SK-N-MC (cell line): ENCODE measurements around the gene TIMM44.

Experiments used
- EZH2 ChIP-seq: fragments of 200-600 bp; sonication (generic); IDR thresholded peaks from one replicate; pipeline ENCODE4 v1.6.1; 2017; ENCODE audit warnings: antibody characterized with exemption
- FOXP2 ChIP-seq: optimal IDR thresholded peaks from 2 replicates; pipeline ENCODE3; 2011; ENCODE audit warnings: mild to moderate bottlenecking, moderate library complexity; ENCODE audit not compliant: insufficient read depth; ENCODE audit errors: extremely low read length, control extremely low read depth
- POLR2AphosphoS5 ChIP-seq: IDR thresholded peaks from 2 replicates; pipeline ENCODE4 v1.6.1; 2012; ENCODE audit warnings: mild to moderate bottlenecking, low read depth, low read length, borderline replicate concordance

GRCh38 chr19:7883796-7884570, 59.5 kb downstream of the TIMM44 start:
- TF ChIP-seq EZH2: no peak
- TF ChIP-seq FOXP2: no peak
- no peak for TF ChIP-seq POLR2AphosphoS5
